ENCODE results near the gene HCN4. TPM values are rescaled to one million over a fixed set of nuclear protein-coding genes. Genes with fewer than 3 reads are reported as not detected.

The HCN4 gene
- total RNA-seq, 3 donors from 2014 or later (not counting 1 experiment from before 2014, with no cell fraction given): not detected

- no peak for TF ChIP-seq CTCF (IDR thresholded peaks at IDR 0.05)
Observed at GRCh38 chr15:73380661-73381060, 11.9 kb upstream of the HCN4 start.

GRCh38 chr15:73378089-73378488 is 9.3 kb upstream of the HCN4 start:
- no peak overlapping the region for H3K4me3 Mint-ChIP-seq
- H3K27ac Mint-ChIP-seq: no peak overlapping the region
- DNase-seq (no peak), ATAC-seq (no peak)
- H3K9me3 ChIP-seq (ENCODE audit: control insufficient read depth, insufficient read depth, low read length): peaks cover 5% of the 10 kb centered on the region
- H3K36me3 Mint-ChIP-seq: no peaks in the 10 kb centered on the region
- no peaks in the 10 kb centered on the region for H3K36me3 ChIP-seq (ENCODE audit: control insufficient read depth, insufficient read depth, low read length)
- no peaks in the 10 kb centered on the region for H3K4me1 ChIP-seq (ENCODE audit: control insufficient read depth, insufficient read depth, low read length)
- no peaks in the 10 kb centered on the region for H3K27me3 ChIP-seq (ENCODE audit: control insufficient read depth, insufficient read depth, low read length)
- peaks cover 21 to 22% of the 10 kb centered on the region in 2 donors for H3K27me3 Mint-ChIP-seq (ENCODE audit: low read depth in 2 of 2)
- H3K27ac ChIP-seq (ENCODE audit: low read length): no peak overlapping the region
- H3K4me1 Mint-ChIP-seq: no peaks in the 10 kb centered on the region
- 80% methylated on average over 12 of the region's 12 CpGs for WGBS (ENCODE audit: insufficient coverage)
- TF ChIP-seq CTCF (IDR thresholded peaks at IDR 0.05): no peak
- intact Hi-C loops (cut with micrococcal nuclease): no loop called here
- H3K9me3 Mint-ChIP-seq: peaks cover 9 to 12% of the 10 kb centered on the region in 2 donors
- H3K4me3 ChIP-seq (ENCODE audit: low read length): no peak overlapping the region

More at GRCh38 chr15:73380661-73381060, 11.9 kb upstream of the HCN4 start:
- H3K9me3 Mint-ChIP-seq: peaks cover 9 to 12% of the 10 kb centered on the region in 2 donors
- peaks cover 5% of the 10 kb centered on the region for H3K9me3 ChIP-seq (ENCODE audit: control insufficient read depth, insufficient read depth, low read length)
- H3K36me3 ChIP-seq (ENCODE audit: control insufficient read depth, insufficient read depth, low read length): no peaks in the 10 kb centered on the region
- no peaks in the 10 kb centered on the region for H3K36me3 Mint-ChIP-seq
- ATAC-seq: no peak
- no peaks in the 10 kb centered on the region for H3K27me3 ChIP-seq (ENCODE audit: control insufficient read depth, insufficient read depth, low read length)
- H3K27me3 Mint-ChIP-seq (ENCODE audit: low read depth in 2 of 2): peaks cover 24 to 30% of the 10 kb centered on the region in 2 donors
- H3K4me1 ChIP-seq (ENCODE audit: control insufficient read depth, insufficient read depth, low read length): no peaks in the 10 kb centered on the region
- no peak for DNase-seq
- H3K4me1 Mint-ChIP-seq: no peaks in the 10 kb centered on the region
- no peak overlapping the region for H3K4me3 ChIP-seq (ENCODE audit: low read length)
- 69% methylated on average over 2 of the region's 2 CpGs for WGBS (ENCODE audit: insufficient coverage)
- intact Hi-C loops (cut with micrococcal nuclease): no loop called here
- no peak overlapping the region for H3K27ac Mint-ChIP-seq
- no peak overlapping the region for H3K4me3 Mint-ChIP-seq
- no peak overlapping the region for H3K27ac ChIP-seq (ENCODE audit: low read length)

- H3K36me3 ChIP-seq (ENCODE audit: control insufficient read depth, insufficient read depth, low read length): no peaks in the 10 kb centered on the region
- Mint-ChIP-seq H3K4me1 (no peaks in the 10 kb centered on the region), H3K27ac (no peak overlapping the region), H3K4me3 (no peak overlapping the region), H3K27me3 (ENCODE audit: low read depth in 2 of 2) (peaks cover 24 to 26% of the 10 kb centered on the region in 2 donors), H3K9me3 (peaks cover 2 to 3% of the 10 kb centered on the region in 2 donors), H3K36me3 (no peaks in the 10 kb centered on the region)
- no peaks in the 10 kb centered on the region for H3K9me3 ChIP-seq (ENCODE audit: control insufficient read depth, insufficient read depth, low read length)
- intact Hi-C loops (cut with micrococcal nuclease): no loop called here
- TF ChIP-seq CTCF (IDR thresholded peaks at IDR 0.05): no peak
- H3K4me3 ChIP-seq (ENCODE audit: low read length): no peak overlapping the region
- H3K27me3 ChIP-seq (ENCODE audit: control insufficient read depth, insufficient read depth, low read length): no peaks in the 10 kb centered on the region
- DNase-seq (no peak), ATAC-seq (peak in 1 of 3 donors; percentile 11)
- no peak overlapping the region for H3K27ac ChIP-seq (ENCODE audit: low read length)
- WGBS (ENCODE audit: insufficient coverage): 85% methylated on average over 6 of the region's 6 CpGs
- no peaks in the 10 kb centered on the region for H3K4me1 ChIP-seq (ENCODE audit: control insufficient read depth, insufficient read depth, low read length)
Observed at GRCh38 chr15:73375755-73376305, 7.1 kb upstream of the HCN4 start.

- Mint-ChIP-seq H3K27ac (no peak overlapping the region), H3K36me3 (no peaks in the 10 kb centered on the region), H3K27me3 (ENCODE audit: low read depth in 2 of 2) (peaks cover 25 to 26% of the 10 kb centered on the region in 2 donors), H3K9me3 (peaks cover 0 to 3% of the 10 kb centered on the region in 2 donors), H3K4me3 (no peak overlapping the region), H3K4me1 (no peaks in the 10 kb centered on the region)
- TF ChIP-seq CTCF (IDR thresholded peaks at IDR 0.05): no peak
- no peaks in the 10 kb centered on the region for H3K27me3 ChIP-seq (ENCODE audit: control insufficient read depth, insufficient read depth, low read length)
- DNase-seq (no peak), ATAC-seq (no peak)
- no peak overlapping the region for H3K4me3 ChIP-seq (ENCODE audit: low read length)
- H3K4me1 ChIP-seq (ENCODE audit: control insufficient read depth, insufficient read depth, low read length): no peaks in the 10 kb centered on the region
- H3K9me3 ChIP-seq (ENCODE audit: control insufficient read depth, insufficient read depth, low read length): no peaks in the 10 kb centered on the region
- intact Hi-C loops (cut with micrococcal nuclease): no loop called here
- H3K27ac ChIP-seq (ENCODE audit: low read length): no peak overlapping the region
- no peaks in the 10 kb centered on the region for H3K36me3 ChIP-seq (ENCODE audit: control insufficient read depth, insufficient read depth, low read length)
- WGBS (ENCODE audit: insufficient coverage): 64% methylated on average over 5 of the region's 5 CpGs
Observed at GRCh38 chr15:73375012-73375411, 6.3 kb upstream of the HCN4 start.

Data from natural killer cell (primary cell).